GM21381 (cell line): ENCODE results near the gene KRTAP4-7.
"Not testable (repeated sequence)": the region's sequence is repeated elsewhere in the genome, so short reads cannot be mapped to it uniquely, and the experiment has no call there.

ENCODE experiments used
- ATAC-seq: cut with Tn5 transposase; IDR thresholded peaks from one replicate; pipeline ENCODE4 v1.9.1; 2021; ENCODE audit warnings: mild to moderate bottlenecking, moderate library complexity; ENCODE audit not compliant: unreplicated experiment

KRTAP4-7 gene

GRCh38 chr17:41108728-41109386 is 24.9 kb downstream of the KRTAP4-7 start:
- ATAC-seq = not testable (repeated sequence)

- ATAC-seq = no peak
Measured at GRCh38 chr17:41111151-41111885, 27.4 kb downstream of the KRTAP4-7 start.

- no peak for ATAC-seq
Measured at GRCh38 chr17:41116297-41116696, 32.3 kb downstream of the KRTAP4-7 start.

- ATAC-seq = not testable (repeated sequence)
Measured at GRCh38 chr17:41117846-41118386, 34.0 kb downstream of the KRTAP4-7 start, which contains the start of gene KRTAP4-11. TSS of gene KRTAP4-11 (minus strand) at chr17:41118373. CDS start at chr17:41118315, 58 bp downstream.

- ATAC-seq = no peak
Measured at GRCh38 chr17:41118721-41119120, 34.8 kb downstream of the KRTAP4-7 start.

GRCh38 chr17:41119696-41120690 is 36.0 kb downstream of the KRTAP4-7 start:
- ATAC-seq = not testable (repeated sequence)

GRCh38 chr17:41121742-41122141 is 37.8 kb downstream of the KRTAP4-7 start:
- no peak for ATAC-seq

- not testable (repeated sequence) for ATAC-seq
Measured at GRCh38 chr17:41123292-41123990, 39.5 kb downstream of the KRTAP4-7 start.

- not testable (repeated sequence) for ATAC-seq
Measured at GRCh38 chr17:41123991-41124371, 40.0 kb downstream of the KRTAP4-7 start, which contains the start of gene KRTAP4-12. TSS of gene KRTAP4-12 (minus strand) at chr17:41124182. CDS start at chr17:41124122, 60 bp downstream.

- no peak for ATAC-seq
Measured at GRCh38 chr17:41125064-41125463, 41.1 kb downstream of the KRTAP4-7 start.

- ATAC-seq = no peak
Measured at GRCh38 chr17:41126412-41126811, 42.5 kb downstream of the KRTAP4-7 start.

GRCh38 chr17:41127371-41127770 is 43.4 kb downstream of the KRTAP4-7 start:
- ATAC-seq = no peak

- no peak for ATAC-seq
Measured at GRCh38 chr17:41131979-41132378, 48.0 kb downstream of the KRTAP4-7 start.

GRCh38 chr17:41133880-41134735 is 50.2 kb downstream of the KRTAP4-7 start:
- no peak for ATAC-seq
